PFSK-1 (cell line): ENCODE data around the gene ANKRD10.

Source experiments
- FOXP2 ChIP-seq: optimal IDR thresholded peaks from 2 replicates; pipeline ENCODE3; 2011; ENCODE audit warnings: borderline replicate concordance, control low read depth, inconsistent platforms; ENCODE audit not compliant: insufficient read depth; ENCODE audit errors: extremely low read length, extremely low read depth
- POLR2AphosphoS5 ChIP-seq: IDR thresholded peaks from 2 replicates; pipeline ENCODE4 v1.6.1; 2012; ENCODE audit warnings: low read depth, mild to moderate bottlenecking, control low read depth, low read length, moderate library complexity
- REST ChIP-seq, 2 experiments: IDR thresholded peaks; 2 replicates each; pipeline versions ENCODE4 v1.6.1 to v1.8.0; 2011 to 2012; ENCODE audit warnings: low read depth in 2 of 2, low read length in 2 of 2, control low read depth in 1 of 2, inconsistent platforms in 1 of 2, mild to moderate bottlenecking in 1 of 2, moderate library complexity in 1 of 2; ENCODE audit not compliant: insufficient read depth in 1 of 2
- SIN3A ChIP-seq: IDR thresholded peaks from 2 replicates; pipeline ENCODE4 v1.6.1; 2012; ENCODE audit warnings: mild to moderate bottlenecking, low read length, moderate library complexity, borderline replicate concordance; ENCODE audit not compliant: insufficient read depth
- TAF1 ChIP-seq: IDR thresholded peaks from 2 replicates; pipeline ENCODE4 v1.6.1; 2012; ENCODE audit warnings: low read length, control low read depth, borderline replicate concordance; ENCODE audit not compliant: insufficient read depth

- no peak for TF ChIP-seq POLR2AphosphoS5
- no peak for TF ChIP-seq SIN3A
- TF ChIP-seq TAF1: no peak
- TF ChIP-seq REST (IDR thresholded peaks at IDR 0.05; ENCODE audit: insufficient read depth in 1 of 2, low read depth in 2 of 2, low read length in 2 of 2): no peak
- TF ChIP-seq FOXP2: no peak
These were observed 3.0 kb downstream of the ANKRD10 start for GRCh38 chr13:110911880-110912279.
